ENCODE results near the gene ASIC1. TPM values are rescaled to one million over a fixed set of nuclear protein-coding genes. Genes with fewer than 3 reads are reported as not detected.

ASIC1 gene
- total and polyA plus RNA-seq, 2 of the 13 experiments (the other 11 are each of a cell fraction or from before 2014, with no cell fraction given), result 0.44 to 1.5 TPM

- no peak for TF ChIP-seq SNAPC4 (CRISPR knock-in tag; IDR thresholded peaks at IDR 0.05)
- TF ChIP-seq FOXA3 (CRISPR knock-in tag; IDR thresholded peaks at IDR 0.05), result peak; percentile 18; the same call in 1 of the 2 replicates
- no peak for TF ChIP-seq FOXJ3 (CRISPR knock-in tag; IDR thresholded peaks at IDR 0.05; ENCODE audit: borderline replicate concordance)
- peak; percentile 46; the same call in 1 of the 2 replicates for TF ChIP-seq ZNF574 (CRISPR knock-in tag; IDR thresholded peaks at IDR 0.05)
- 0 out of 2 replicates have a peak, but pooled peaks have one; percentile 33 for TF ChIP-seq GFI1 (CRISPR knock-in tag; IDR thresholded peaks at IDR 0.05; ENCODE audit: borderline replicate concordance)
- no peak for TF ChIP-seq REXO4 (CRISPR knock-in tag; IDR thresholded peaks at IDR 0.05; ENCODE audit: borderline replicate concordance)
- TF ChIP-seq HNRNPH1 (optimal IDR thresholded peaks at IDR 0.05; ENCODE audit: low read depth, low read length), result peak; percentile 64
- no peak for TF ChIP-seq ZNF513 (CRISPR knock-in tag; conservative IDR thresholded peaks at IDR 0.05)
- no peak for TF ChIP-seq NFAT5 (CRISPR knock-in tag; IDR thresholded peaks at IDR 0.05)
- no peak for TF ChIP-seq ATM (IDR thresholded peaks at IDR 0.05; ENCODE audit: borderline replicate concordance)
- TF ChIP-seq PPARG (CRISPR knock-in tag; conservative IDR thresholded peaks at IDR 0.05), result peak; percentile 58
- TF ChIP-seq ZBTB25 (CRISPR knock-in tag; IDR thresholded peaks at IDR 0.05), result 0 out of 2 replicates have a peak, but pooled peaks have one; percentile 44
Measured at GRCh38 chr12:50110127-50110761, 52.8 kb downstream of the ASIC1 start (continued).

Data from HepG2 (cell line).